Fibroblast of upper back skin (primary cell): ENCODE data around the gene MFAP3L.
A peak's percentile ranks its signal among the peaks of the same experiment; 100 is the strongest.
"Not testable (repeated sequence)": the region's sequence is repeated elsewhere in the genome, so short reads cannot be mapped to it uniquely, and the experiment has no call there.

Experiments
- DNase-seq: peaks from one replicate; pipeline ENCODE4 v3.0.0-alpha.2; 2013

MFAP3L gene

GRCh38 chr4:169985881-169986280 is 40.3 kb downstream of the MFAP3L start:
- no peak for DNase-seq

- DNase-seq = no peak
Observed at GRCh38 chr4:169984745-169985144, 41.5 kb downstream of the MFAP3L start.

GRCh38 chr4:169984173-169984572 is 42.0 kb downstream of the MFAP3L start:
- DNase-seq = no peak

GRCh38 chr4:169976951-169977350 is 49.2 kb downstream of the MFAP3L start:
- DNase-seq = no peak

GRCh38 chr4:169975838-169976796 is 50.1 kb downstream of the MFAP3L start:
- no peak for DNase-seq

GRCh38 chr4:169975131-169975837 is 50.9 kb downstream of the MFAP3L start:
- DNase-seq = no peak

GRCh38 chr4:169971456-169972015 is 54.7 kb downstream of the MFAP3L start:
- no peak for DNase-seq

GRCh38 chr4:169968999-169969398 is 57.2 kb downstream of the MFAP3L start:
- peak; percentile 94 for DNase-seq

- DNase-seq = peak; percentile 51
Observed at GRCh38 chr4:169963998-169964397, 62.2 kb downstream of the MFAP3L start.

GRCh38 chr4:169959254-169959653 is 66.9 kb downstream of the MFAP3L start:
- DNase-seq = no peak

- DNase-seq = no peak
Observed at GRCh38 chr4:169958629-169959028, 67.6 kb downstream of the MFAP3L start.

GRCh38 chr4:169957785-169958184 is 68.4 kb downstream of the MFAP3L start:
- no peak for DNase-seq

GRCh38 chr4:169956091-169956843 is 69.9 kb downstream of the MFAP3L start:
- peak; percentile 73 for DNase-seq

- no peak for DNase-seq
Observed at GRCh38 chr4:169955521-169955920, 70.7 kb downstream of the MFAP3L start.

GRCh38 chr4:169952236-169953002 is 73.8 kb downstream of the MFAP3L start:
- DNase-seq = no peak

- no peak for DNase-seq
Observed at GRCh38 chr4:169948271-169948670, 77.9 kb downstream of the MFAP3L start.

GRCh38 chr4:169945636-169946035 is 80.6 kb downstream of the MFAP3L start:
- no peak for DNase-seq

- DNase-seq = not testable (repeated sequence)
Observed at GRCh38 chr4:169943601-169944000, 82.6 kb downstream of the MFAP3L start.

GRCh38 chr4:169941141-169941540 is 85.1 kb downstream of the MFAP3L start:
- no peak for DNase-seq

- no peak for DNase-seq
Observed at GRCh38 chr4:169940460-169940859, 85.7 kb downstream of the MFAP3L start.
